ENCODE results near the gene PTBP2.

DNA sequence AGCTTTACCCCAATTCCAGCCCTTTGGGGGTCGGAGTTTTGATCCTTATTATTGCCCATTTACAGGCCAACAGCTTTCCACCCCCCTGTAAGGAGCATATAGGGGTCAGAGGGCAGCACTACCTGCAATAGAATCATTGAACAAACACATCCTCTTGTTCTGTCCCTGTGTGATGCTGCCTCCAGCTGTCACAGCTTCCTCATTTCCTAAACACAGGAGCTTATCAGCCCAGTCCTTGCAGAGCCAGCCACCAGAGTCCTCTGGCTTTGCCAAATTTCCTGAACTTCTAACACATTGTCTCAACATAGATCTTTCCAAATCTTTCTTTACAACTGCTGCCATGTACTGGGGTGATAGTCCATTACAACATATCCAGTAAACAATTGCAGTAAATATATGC is 32.8 kb upstream of the PTBP2 start:
- TF ChIP-seq BCL11A (IDR thresholded peaks at IDR 0.05; ENCODE audit: low read depth in 2 of 2, low read length in 2 of 2), result no peak
- no peak for TF ChIP-seq TEAD4 (IDR thresholded peaks at IDR 0.05; ENCODE audit: low read depth, low read length)
- no peak for TF ChIP-seq POLR2AphosphoS5 (IDR thresholded peaks at IDR 0.05; ENCODE audit: low read depth, low read length)

All from H1 (cell line).